ENCODE measurements around the gene CDH13.

The CDH13 gene

GRCh38 chr16:82609140-82609539 lies 17.6 kb upstream of the CDH13 start:
- no peak for DNase-seq (ENCODE audit: low read depth in 1 of 2, low spot score in 1 of 2)
- Histone ChIP-seq H3K4me3 (replicated peaks; ENCODE audit: insufficient read depth, low read length) (no peak overlapping the region), H3K27ac (replicated peaks) (no peak overlapping the region), H3K27me3 (ENCODE audit: insufficient read depth, poor library complexity, severe bottlenecking) (no peaks in the 10 kb centered on the region)
- TF ChIP-seq, protein P1, sequence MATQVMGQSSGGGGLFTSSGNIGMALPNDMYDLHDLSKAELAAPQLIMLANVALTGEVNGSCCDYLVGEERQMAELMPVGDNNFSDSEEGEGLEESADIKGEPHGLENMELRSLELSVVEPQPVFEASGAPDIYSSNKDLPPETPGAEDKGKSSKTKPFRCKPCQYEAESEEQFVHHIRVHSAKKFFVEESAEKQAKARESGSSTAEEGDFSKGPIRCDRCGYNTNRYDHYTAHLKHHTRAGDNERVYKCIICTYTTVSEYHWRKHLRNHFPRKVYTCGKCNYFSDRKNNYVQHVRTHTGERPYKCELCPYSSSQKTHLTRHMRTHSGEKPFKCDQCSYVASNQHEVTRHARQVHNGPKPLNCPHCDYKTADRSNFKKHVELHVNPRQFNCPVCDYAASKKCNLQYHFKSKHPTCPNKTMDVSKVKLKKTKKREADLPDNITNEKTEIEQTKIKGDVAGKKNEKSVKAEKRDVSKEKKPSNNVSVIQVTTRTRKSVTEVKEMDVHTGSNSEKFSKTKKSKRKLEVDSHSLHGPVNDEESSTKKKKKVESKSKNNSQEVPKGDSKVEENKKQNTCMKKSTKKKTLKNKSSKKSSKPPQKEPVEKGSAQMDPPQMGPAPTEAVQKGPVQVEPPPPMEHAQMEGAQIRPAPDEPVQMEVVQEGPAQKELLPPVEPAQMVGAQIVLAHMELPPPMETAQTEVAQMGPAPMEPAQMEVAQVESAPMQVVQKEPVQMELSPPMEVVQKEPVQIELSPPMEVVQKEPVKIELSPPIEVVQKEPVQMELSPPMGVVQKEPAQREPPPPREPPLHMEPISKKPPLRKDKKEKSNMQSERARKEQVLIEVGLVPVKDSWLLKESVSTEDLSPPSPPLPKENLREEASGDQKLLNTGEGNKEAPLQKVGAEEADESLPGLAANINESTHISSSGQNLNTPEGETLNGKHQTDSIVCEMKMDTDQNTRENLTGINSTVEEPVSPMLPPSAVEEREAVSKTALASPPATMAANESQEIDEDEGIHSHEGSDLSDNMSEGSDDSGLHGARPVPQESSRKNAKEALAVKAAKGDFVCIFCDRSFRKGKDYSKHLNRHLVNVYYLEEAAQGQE (IDR thresholded peaks at IDR 0.05; ENCODE audit: insufficient replicate concordance, low read depth) = no peak
- TF ChIP-seq SPI1 (IDR thresholded peaks at IDR 0.05; ENCODE audit: borderline replicate concordance, low read depth) (no peak), CTCF (IDR thresholded peaks at IDR 0.05; ENCODE audit: insufficient read depth, low read length) (no peak), GABPA (IDR thresholded peaks at IDR 0.05; ENCODE audit: low read depth) (no peak), POLR2AphosphoS5 (IDR thresholded peaks at IDR 0.05; ENCODE audit: low read depth) (no peak)

DNA sequence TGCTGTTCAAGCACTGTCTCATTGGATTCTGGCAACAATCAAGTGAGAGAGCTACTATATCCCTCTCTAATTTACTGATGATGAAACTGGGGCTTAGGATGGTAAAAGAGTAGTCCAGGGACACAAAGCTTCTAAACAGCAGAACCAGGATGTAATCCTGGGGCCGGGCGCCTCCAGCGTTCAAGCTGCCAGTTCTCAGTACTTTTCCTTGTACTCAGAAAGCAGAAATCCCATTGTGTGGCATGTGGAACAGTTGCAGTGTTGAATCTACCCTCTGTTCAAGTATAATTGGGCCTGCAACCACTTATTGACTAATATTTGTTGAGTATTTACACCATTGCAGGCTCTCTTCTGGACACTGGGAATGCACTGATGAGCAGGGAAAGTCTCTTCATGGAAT lies 14.5 kb upstream of the CDH13 start:
- DNase-seq (ENCODE audit: low read depth in 1 of 2, low spot score in 1 of 2) = no peak
- Histone ChIP-seq H3K27me3 (ENCODE audit: insufficient read depth, poor library complexity, severe bottlenecking) (no peaks in the 10 kb centered on the region), H3K27ac (replicated peaks) (no peak overlapping the region), H3K4me3 (replicated peaks; ENCODE audit: insufficient read depth, low read length) (no peak overlapping the region)
- TF ChIP-seq POLR2AphosphoS5 (IDR thresholded peaks at IDR 0.05; ENCODE audit: low read depth) = no peak

- H3K27ac ChIP-seq (replicated peaks) = no peak overlapping the region
- H3K4me3 ChIP-seq (replicated peaks; ENCODE audit: insufficient read depth, low read length) = no peak overlapping the region
- TF ChIP-seq CTCF (IDR thresholded peaks at IDR 0.05; ENCODE audit: insufficient read depth, low read length) = no peak
- TF ChIP-seq, protein P1 (IDR thresholded peaks at IDR 0.05; ENCODE audit: insufficient replicate concordance, low read depth) = no peak
- no peak for TF ChIP-seq SPI1 (IDR thresholded peaks at IDR 0.05; ENCODE audit: borderline replicate concordance, low read depth)
- TF ChIP-seq GABPA (IDR thresholded peaks at IDR 0.05; ENCODE audit: low read depth) = no peak
- TF ChIP-seq POLR2AphosphoS5 (IDR thresholded peaks at IDR 0.05; ENCODE audit: low read depth) = no peak
- DNase-seq (ENCODE audit: low read depth in 1 of 2, low spot score in 1 of 2) = no peak
- H3K27me3 ChIP-seq (ENCODE audit: insufficient read depth, poor library complexity, severe bottlenecking) = no peaks in the 10 kb centered on the region
Observed at GRCh38 chr16:82616356-82616755, 10.4 kb upstream of the CDH13 start.

GRCh38 chr16:82621781-82622180 lies 5.0 kb upstream of the CDH13 start:
- Histone ChIP-seq H3K27ac (replicated peaks) (no peak overlapping the region), H3K4me3 (replicated peaks; ENCODE audit: insufficient read depth, low read length) (no peak overlapping the region), H3K27me3 (ENCODE audit: insufficient read depth, poor library complexity, severe bottlenecking) (peaks cover 11% of the 10 kb centered on the region)
- no peak for DNase-seq (ENCODE audit: low read depth in 1 of 2, low spot score in 1 of 2)
- TF ChIP-seq POLR2AphosphoS5 (IDR thresholded peaks at IDR 0.05; ENCODE audit: low read depth) = no peak
- TF ChIP-seq CTCF (IDR thresholded peaks at IDR 0.05; ENCODE audit: insufficient read depth, low read length) = no peak
- TF ChIP-seq, protein P1 (IDR thresholded peaks at IDR 0.05; ENCODE audit: insufficient replicate concordance, low read depth) = no peak
- TF ChIP-seq SPI1 (IDR thresholded peaks at IDR 0.05; ENCODE audit: borderline replicate concordance, low read depth) = no peak
